GM18907 (cell line): Measurements from ENCODE around the gene ITGA2B.
"Not testable (repeated sequence)": the region's sequence is repeated elsewhere in the genome, so short reads cannot be mapped to it uniquely, and the experiment has no call there.

Experiments
- ATAC-seq: cut with Tn5 transposase; IDR thresholded peaks from one replicate; pipeline ENCODE4 v1.9.1; 2021; ENCODE audit warnings: mild to moderate bottlenecking, moderate library complexity; ENCODE audit not compliant: unreplicated experiment

The ITGA2B gene

GRCh38 chr17:44394112-44394511 is 4.7 kb upstream of the ITGA2B start:
- ATAC-seq, result not testable (repeated sequence)

- ATAC-seq, result no peak
Measured at GRCh38 chr17:44390250-44390870, 911 bp upstream of the ITGA2B start.

- ATAC-seq, result no peak
Measured at GRCh38 chr17:44389723-44390202, 314 bp upstream of the ITGA2B start.

GRCh38 chr17:44387804-44388203 is 1.6 kb downstream of the ITGA2B start:
- no peak for ATAC-seq

GRCh38 chr17:44386182-44386525 is 3.3 kb downstream of the ITGA2B start:
- no peak for ATAC-seq

- peak; percentile 50 for ATAC-seq
Measured at GRCh38 chr17:44385287-44386181, 3.9 kb downstream of the ITGA2B start.

GRCh38 chr17:44384823-44385286 is 4.6 kb downstream of the ITGA2B start:
- ATAC-seq, result no peak

- ATAC-seq, result no peak
Measured at GRCh38 chr17:44384281-44384822, 5.1 kb downstream of the ITGA2B start.

GRCh38 chr17:44383861-44384260 is 5.6 kb downstream of the ITGA2B start:
- no peak for ATAC-seq

- ATAC-seq, result no peak
Measured at GRCh38 chr17:44383363-44383762, 6.1 kb downstream of the ITGA2B start.

GRCh38 chr17:44382917-44383316 is 6.5 kb downstream of the ITGA2B start:
- ATAC-seq, result no peak

GRCh38 chr17:44381810-44382305 is 7.6 kb downstream of the ITGA2B start:
- ATAC-seq, result no peak

- no peak for ATAC-seq
Measured at GRCh38 chr17:44380767-44381166, 8.7 kb downstream of the ITGA2B start.

- no peak for ATAC-seq
Measured at GRCh38 chr17:44379887-44380286, 9.6 kb downstream of the ITGA2B start.

GRCh38 chr17:44378171-44378705 is 11.2 kb downstream of the ITGA2B start:
- no peak for ATAC-seq

GRCh38 chr17:44376779-44377178 is 12.7 kb downstream of the ITGA2B start:
- ATAC-seq, result no peak

GRCh38 chr17:44376124-44376523 is 13.3 kb downstream of the ITGA2B start:
- no peak for ATAC-seq

GRCh38 chr17:44375196-44376017 is 14.0 kb downstream of the ITGA2B start:
- no peak for ATAC-seq

- ATAC-seq, result no peak
Measured at GRCh38 chr17:44374306-44375195, 14.9 kb downstream of the ITGA2B start.
